Raji (cell line): ENCODE results near the gene CAPN8.

ENCODE experiments used
- POLR2A ChIP-seq: IDR thresholded peaks from 2 replicates; pipeline ENCODE4 v1.6.1; 2011; ENCODE audit warnings: low read depth, low read length, control low read depth; ENCODE audit not compliant: insufficient read depth

CAPN8 gene

DNA sequence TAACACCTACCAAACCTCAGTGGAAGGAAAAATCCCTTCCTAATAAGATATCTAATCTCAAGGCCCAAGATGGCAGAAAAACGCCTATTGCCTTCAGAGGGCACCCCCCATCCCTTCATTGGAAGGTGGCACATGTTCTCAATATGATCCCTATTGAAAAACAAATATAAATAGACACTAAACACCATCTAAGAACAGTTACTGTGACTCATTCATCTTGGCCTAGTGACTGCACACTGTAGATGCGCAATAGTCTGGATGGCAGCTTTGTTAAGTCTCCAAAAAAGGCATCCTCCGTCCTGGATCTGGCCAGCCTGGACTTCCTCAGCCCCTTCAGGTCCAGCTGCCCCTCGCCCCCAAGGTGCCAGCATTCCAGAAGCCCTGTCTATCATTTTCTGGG, 121.9 kb downstream of the CAPN8 start:
- TF ChIP-seq POLR2A, result no peak

DNA sequence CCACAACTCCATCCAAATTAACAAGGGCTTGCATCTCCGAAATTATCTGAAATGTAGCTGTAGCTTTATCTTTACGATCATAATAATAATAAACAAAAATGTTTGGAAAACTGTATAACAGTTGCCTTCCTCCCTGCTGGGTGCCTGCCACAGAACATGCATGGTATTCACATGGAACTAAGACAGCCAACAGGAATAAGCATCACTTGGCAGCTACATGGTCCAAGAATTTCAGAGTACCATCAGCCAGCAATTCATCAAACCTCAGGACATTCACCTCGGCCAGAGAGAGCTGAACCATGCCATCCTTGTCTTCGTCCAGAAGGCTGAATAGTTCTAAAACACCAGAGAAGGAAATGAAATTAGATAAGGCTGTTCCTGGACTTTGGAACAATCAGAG, 122.7 kb downstream of the CAPN8 start:
- no peak for TF ChIP-seq POLR2A

DNA sequence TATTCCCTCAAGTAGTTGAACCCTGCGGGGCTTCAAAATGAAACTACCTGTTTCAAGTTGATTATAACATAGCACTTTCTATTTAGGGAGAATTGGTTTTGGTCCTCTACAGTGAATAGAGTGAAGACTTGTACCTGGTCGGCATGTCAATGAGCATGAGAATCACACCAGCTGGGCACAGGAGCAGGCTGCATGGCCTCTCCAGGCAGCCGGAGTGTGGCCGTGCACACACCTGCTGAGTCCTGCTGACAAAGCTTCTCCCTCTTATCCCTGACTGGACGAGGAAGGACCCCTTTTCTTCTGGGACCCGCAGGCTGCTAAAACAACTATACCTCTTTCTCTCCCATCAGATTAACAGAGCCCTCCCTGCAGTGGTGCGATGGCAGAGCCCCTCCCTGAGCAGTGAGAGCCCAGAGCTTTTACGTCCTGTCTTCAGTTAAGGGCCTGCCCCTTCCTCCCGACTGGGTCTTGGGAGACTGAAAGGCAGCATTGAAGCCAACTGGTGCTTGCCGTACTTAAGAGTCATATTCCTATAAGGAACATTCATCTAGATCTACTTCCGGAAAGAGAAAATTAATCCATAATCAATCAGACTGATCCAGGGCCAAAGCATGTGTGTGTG, 124.9 kb downstream of the CAPN8 start:
- TF ChIP-seq POLR2A, result no peak

DNA sequence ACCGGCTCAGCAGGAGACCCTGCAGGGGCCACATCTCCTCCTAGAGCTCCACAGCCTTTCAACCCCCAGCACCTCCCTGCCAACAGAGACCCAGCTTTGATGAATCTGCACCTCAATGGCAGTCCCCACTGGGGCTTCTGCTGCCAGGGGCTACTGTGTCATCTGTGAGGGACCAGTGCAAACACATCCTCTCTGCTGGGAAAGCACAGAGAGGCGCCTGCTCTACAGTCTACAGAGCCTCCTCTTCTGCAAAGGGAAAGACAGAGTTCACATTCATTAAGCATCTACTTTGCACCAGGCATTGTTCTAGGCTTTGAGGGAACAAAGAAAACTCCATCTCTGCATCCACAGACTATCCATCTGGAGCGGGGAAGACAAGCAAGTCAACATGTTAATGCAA, 125.8 kb downstream of the CAPN8 start:
- no peak for TF ChIP-seq POLR2A

DNA sequence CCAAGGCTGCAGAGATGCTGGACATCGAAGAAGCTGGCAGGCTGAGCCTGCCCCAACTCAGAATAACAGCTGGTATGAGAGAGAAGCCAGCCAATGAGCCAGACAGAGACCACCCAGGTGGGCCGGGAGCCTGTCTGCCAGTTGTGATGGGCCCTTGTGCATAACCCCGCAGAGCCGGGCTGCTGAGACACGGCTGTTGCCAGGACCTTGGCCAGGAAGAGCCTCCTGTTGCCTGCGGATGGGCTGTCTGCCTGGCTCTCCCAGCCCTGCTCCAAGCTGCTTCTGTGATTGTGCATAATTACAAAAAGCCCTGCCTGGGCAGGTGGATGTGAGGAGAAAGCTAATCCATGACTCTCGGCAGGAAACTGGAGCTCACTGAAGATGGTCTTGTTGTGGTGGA, 126.5 kb downstream of the CAPN8 start:
- no peak for TF ChIP-seq POLR2A

DNA sequence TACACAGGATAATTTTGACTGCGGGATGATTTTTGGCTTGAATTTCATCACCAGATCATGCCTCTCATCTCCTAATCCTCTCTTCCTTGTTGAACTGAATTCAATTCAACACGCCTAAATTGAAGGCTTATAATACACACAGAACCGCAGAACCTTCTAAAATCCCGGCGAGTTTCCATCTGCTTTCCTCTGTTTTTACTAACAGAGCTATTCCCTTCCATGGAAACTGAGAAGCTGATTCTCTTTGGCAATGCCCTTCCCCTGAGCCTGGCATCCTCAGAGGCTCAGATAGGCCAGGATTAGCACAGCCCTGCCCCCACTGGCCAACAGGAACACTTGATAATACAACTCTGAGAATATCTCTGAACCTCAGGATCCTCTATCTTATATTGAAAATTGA, 130.2 kb downstream of the CAPN8 start:
- TF ChIP-seq POLR2A, result no peak

DNA sequence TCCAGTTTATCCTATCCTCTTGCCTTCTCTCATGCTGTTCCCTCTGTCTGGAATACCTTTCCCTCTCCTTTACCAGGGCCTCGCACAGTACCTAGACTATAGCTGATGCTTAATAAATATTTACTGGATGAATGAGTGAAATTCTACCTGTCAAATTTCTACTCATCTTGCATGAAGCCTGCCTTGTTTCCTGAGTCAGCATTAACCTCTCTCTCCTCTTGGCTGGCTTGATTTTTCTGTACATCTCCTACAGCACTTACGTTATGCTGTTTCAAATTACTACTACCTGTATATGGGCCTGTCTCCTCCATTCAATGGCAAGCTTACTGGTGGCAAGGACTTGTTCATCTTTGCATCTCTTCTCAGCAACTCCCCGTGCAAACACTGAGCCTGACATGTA, 130.8 kb downstream of the CAPN8 start:
- no peak for TF ChIP-seq POLR2A

DNA sequence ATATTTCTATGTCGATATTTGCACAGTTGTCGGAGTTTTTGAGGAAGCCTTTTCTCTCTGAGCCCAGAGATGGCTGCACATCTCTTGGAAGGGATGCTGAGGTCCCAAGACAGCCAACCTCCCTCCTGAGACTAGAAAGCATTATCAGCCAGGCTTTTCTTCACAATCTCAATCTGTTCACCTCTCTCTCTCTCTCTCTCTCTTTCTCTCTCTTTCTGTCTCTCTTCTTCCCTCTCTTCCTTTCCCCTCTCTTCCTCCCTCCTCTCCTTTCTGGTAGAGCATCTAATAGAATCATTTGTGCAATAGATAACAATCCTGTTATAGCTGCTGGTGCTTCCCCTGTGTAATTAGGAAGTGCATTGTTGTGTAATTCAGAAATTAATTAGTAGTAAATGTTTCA, 131.8 kb downstream of the CAPN8 start:
- no peak for TF ChIP-seq POLR2A

DNA sequence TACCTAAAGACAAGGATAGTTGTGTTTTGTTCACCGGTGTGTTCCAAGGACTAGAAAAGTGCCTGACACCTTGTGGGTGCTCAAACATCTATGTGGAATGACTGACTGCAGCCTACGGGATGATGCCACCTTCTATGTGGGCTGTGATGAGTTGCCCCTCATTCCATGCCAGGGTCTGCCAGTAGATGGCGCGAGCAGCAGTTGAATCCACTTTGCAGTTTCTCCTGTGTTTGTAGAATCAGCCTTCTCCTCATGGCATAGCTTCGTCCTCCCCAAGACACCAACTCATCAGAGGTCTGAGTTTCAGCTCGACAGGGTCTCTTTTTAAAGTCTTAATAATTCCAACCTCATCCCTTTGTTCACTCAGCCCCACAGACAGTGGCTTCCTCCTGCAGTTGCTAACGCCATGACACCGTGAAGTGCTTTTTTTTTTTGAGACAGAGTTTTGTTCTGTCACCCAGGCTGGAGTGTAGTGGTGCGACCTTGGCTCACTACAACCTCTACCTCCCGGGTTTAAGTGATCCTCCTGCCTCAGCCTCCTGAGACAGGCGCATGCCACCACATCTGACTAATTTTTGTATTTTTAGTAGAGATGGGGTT, 133.7 kb downstream of the CAPN8 start:
- TF ChIP-seq POLR2A, result no peak

DNA sequence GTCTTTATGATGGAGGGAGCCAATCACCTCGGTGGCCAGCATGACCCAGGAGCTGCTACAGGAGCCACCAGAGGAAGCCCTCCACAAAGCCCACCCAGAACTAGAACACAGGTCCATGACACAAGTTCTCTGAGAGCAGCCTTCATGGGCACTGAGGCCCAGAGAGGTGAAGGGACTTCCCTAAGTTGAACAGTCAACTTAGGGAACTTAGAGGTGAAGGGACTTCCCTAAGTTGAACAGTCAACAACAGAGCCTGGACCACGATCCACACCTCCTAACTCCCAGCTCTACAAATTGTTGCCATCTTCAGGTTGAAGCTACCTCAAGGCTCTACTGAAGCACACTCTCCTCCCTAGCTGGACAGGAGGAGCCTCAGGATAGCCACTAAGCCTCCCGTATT, 139.5 kb downstream of the CAPN8 start:
- TF ChIP-seq POLR2A, result no peak

DNA sequence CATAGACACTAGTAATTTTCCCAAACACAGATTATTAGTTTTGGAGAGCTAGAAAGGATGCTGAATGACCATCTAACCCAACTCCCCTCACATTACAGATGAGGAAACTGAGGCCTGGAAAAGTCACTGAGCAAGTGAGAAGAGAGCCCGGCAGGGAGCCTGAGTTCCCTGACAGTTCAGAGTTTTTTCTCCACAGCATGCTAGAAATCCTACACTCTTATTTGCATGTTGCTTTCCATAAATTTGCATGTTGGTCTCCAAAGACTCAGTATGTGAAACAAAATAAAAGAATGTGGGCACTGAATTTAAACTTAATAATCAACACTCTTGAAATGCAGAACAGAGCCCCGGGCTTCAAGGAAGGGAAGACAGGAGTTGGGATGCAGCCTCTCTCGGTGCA, 140.0 kb downstream of the CAPN8 start:
- no peak for TF ChIP-seq POLR2A

DNA sequence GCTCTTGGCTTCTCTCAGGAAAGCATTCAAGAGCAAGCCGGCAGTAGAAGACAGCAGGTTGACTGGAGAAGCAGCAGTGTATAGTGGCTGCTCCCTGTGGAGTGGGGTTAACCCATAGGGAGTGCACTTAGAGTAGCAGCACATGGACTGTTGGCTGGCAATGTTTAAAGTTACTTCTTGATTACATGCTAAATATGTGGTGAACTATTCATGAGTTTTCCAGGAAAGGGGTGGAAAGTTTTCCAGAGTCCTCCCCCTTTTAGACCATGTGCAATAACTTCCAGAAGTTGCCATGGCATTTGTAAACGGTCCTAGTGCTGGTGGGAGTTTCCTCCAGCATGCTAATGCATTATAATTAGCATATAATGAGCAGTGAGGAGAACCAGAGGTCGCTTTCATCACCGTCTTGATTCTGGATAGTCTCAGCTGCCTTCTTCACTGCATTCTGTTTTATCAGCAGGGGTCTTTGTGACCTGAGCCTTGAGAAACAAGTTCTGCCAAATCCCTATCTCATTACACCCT, 140.5 kb downstream of the CAPN8 start:
- TF ChIP-seq POLR2A, result no peak

DNA sequence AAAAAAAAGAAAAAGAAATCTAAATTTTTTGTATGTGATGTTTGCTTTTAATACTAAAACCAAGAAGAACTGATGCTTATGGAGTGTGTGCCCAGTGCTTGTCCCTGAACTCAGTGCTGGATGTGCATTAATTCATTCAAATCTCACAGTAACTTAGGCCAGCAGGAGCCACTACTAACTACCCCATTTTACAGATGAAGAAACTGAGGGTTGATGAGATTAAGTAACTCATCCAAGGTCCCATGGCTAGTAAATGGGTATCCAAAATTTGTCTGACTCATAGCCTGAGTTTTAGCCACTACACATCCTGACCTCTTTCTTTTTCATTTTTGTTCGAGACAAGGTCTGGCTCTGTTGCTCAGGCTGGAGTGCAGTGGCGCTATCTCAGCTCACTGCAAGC, 144.4 kb downstream of the CAPN8 start:
- TF ChIP-seq POLR2A, result no peak

DNA sequence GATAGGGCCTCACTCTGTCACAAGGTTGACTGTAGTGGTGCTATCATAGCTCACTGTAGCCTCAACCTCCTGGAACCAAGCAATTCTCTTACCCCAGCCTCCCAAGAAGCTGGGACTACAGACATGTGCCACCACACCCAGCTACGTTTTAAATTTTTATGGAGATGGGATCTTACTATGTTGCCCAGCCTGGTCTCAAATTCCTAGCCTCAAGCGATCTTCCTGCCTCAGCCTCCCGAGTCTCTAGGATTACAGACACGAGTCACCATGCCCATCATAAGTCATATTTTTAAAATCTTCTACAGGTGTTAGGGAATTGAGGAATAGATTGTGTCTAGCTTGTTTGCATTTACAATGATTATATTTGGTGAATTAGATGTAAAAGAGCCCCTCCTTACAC, 145.3 kb downstream of the CAPN8 start:
- no peak for TF ChIP-seq POLR2A

DNA sequence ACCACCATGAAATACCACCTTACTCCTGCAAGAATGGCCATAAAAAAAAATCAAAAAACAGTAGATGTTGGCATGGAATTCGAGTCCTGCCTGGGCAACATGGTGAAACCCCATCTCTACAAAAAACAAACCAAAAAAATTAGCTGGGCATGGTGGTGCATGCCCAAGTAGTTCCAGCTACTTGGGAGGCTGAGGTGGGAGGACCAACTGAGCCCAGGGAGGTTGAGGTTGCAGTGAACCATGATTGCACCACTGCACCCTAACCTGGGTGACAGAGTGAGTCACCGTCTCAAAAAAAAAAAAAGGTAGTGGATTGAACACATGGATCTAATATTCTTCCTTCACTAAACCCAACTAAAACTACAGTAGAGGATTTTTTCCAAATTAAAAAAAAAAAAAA, 146.4 kb downstream of the CAPN8 start:
- TF ChIP-seq POLR2A, result no peak

DNA sequence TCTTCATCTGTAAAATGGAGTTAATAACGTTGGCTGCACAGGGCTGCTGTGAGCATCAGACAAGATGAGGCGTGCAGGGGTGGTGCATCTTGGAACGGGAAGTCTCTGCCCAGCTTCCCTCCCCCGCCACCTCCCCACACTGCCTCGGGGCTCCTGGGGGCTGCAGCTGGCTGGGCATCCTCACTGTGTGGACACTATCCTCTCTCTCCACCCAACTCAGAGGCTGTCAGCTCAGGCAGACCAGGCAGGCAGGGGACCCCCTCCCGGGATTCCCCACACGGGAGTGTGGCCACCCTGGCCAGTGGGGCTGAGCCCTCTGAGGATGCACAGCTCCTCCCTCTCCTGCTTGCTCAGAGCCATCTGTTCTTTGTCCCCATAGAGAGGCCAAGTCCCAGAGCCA, 149.6 kb downstream of the CAPN8 start:
- TF ChIP-seq POLR2A, result no peak

DNA sequence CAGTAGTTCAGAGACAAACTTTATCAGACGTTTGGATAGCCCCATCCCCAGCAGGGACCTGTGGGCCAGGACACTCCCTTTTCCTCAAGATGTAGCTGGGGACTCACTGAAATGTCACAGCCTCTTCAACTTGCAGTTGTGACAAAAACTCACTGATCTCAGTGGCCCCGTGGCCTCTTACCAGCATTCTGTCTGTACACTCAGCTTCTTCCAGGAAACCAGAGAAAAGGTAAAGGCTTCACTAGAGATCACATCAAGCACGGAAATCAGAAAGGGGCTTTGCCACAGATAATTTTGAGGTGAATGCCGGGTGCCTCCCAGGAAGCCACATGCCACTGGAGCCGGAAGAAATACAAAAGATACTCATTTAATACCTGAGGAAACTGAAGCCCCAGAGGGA, 150.1 kb downstream of the CAPN8 start:
- TF ChIP-seq POLR2A, result no peak
